Heart left ventricle (tissue), 16 donors: Measurements from ENCODE around the gene DGKZ. TPM values are rescaled to one million over a fixed set of nuclear protein-coding genes. Genes with fewer than 3 reads are reported as not detected.

Experiments used
- ATAC-seq, 4 donors: fragments of 200-7000 bp; cut with Tn5 transposase; one replicate each; pipeline ENCODE4 v1.9.1; 2020 to 2022; ENCODE audit warnings: moderate library complexity in 4 of 4, mild to moderate bottlenecking in 3 of 4, moderate number of reproducible peaks in 1 of 4
- DNase-seq, 5 donors: peaks; one replicate each; pipeline ENCODE4 v3.0.0-alpha.2; 2020
- H3K27ac ChIP-seq, 12 donors: fragments of 200-600 bp; sonication (generic) in 4 of 12; one replicate each; pipeline versions ENCODE4 v1.5.0 to v1.8.0; 2016 to 2022; ENCODE audit warnings: mild to moderate bottlenecking in 2 of 12
- H3K27me3 ChIP-seq, 9 donors: fragments of 200-600 bp; sonication (generic) in 2 of 9; one replicate each; pipeline versions ENCODE4 v1.5.1 to v1.8.0; 2016 to 2022; ENCODE audit warnings: mild to moderate bottlenecking in 3 of 9
- H3K36me3 ChIP-seq, 9 donors: fragments of 200-600 bp; sonication (generic) in 2 of 9; one replicate each; pipeline versions ENCODE4 v1.5.0 to v1.8.0; 2018 to 2022; ENCODE audit warnings: mild to moderate bottlenecking in 2 of 9
- H3K4me1 ChIP-seq, 12 donors: fragments of 200-600 bp; sonication (generic) in 4 of 12; one replicate each; pipeline versions ENCODE4 v1.5.0 to v1.8.0; 2016 to 2022; ENCODE audit warnings: mild to moderate bottlenecking in 3 of 12
- H3K4me3 ChIP-seq, 12 donors: fragments of 200-600 bp; sonication (generic) in 4 of 12; one replicate each; pipeline versions ENCODE4 v1.5.0 to v1.8.0; 2017 to 2022; ENCODE audit warnings: mild to moderate bottlenecking in 9 of 12, moderate library complexity in 4 of 12
- H3K9me3 ChIP-seq, 12 donors: fragments of 200-600 bp; sonication (generic) in 4 of 12; one replicate each; pipeline versions ENCODE4 v1.5.0 to v1.8.0; 2016 to 2022; ENCODE audit warnings: mild to moderate bottlenecking in 1 of 12
- POLR2A ChIP-seq, 2 donors: fragments of 450-650 bp; IDR thresholded peaks; one replicate each; pipeline ENCODE4 v1.6.1; 2017; ENCODE audit warnings: antibody characterized with exemption in 2 of 2, mild to moderate bottlenecking in 2 of 2, moderate library complexity in 2 of 2
- WGBS, 4 donors: extraction: QIAGEN DNeasy Blood & Tissue Kit in 2 of 4; methylation state at CpG; one replicate each; pipeline versions ENCODE4 v1.1.5 to v1.1.7; 2013 to 2018; 5-methylcytosine and 5-hydroxymethylcytosine counted together
- intact Hi-C, 10 donors: fragments of 100-400 bp; cut with DNase I; formaldehyde crosslinking; loops; one replicate each; pipeline versions ENCODE4 v1.11.1 to v1.14.2; 2022
- long read RNA-seq, 3 donors: library from polyadenylated mRNA; unstranded; transcript quantifications; one replicate each; pipeline ENCODE4 v2.0.0, GENCODE V29; 2020 to 2021
- polyA plus RNA-seq, 2 donors: library from polyadenylated mRNA; stranded (reverse); fragments of 200-250 nt; gene quantifications; one replicate each; pipeline ENCODE4 v1.2.3, GENCODE V29; 2013
- total RNA-seq, 9 donors: library from RNA; depleted of rRNA in 2 of 9; stranded (reverse); fragments of >200 nt in 2 of 9; fragmentation: NEBNext Ultra II Directional in 3 of 9; extraction: Animal tissue kit (Norgen Biotek cat#: 25700) in 3 of 9; gene quantifications; one replicate each; pipeline versions ENCODE4 v1.1.0 to v1.2.4, GENCODE V29; 2016 to 2023
- TF ChIP-seq, protein P1 (sequence below), 12 donors: fragments of 200-600 bp; sonication (generic) in 4 of 12; IDR thresholded peaks; one replicate each; pipeline versions ENCODE4 v1.5.0 to v1.8.0; 2018 to 2022; ENCODE audit warnings: antibody characterized with exemption in 12 of 12, mild to moderate bottlenecking in 5 of 12
- donor health status: ischemic (EF 13 %, LVEDD 7.1; RV severe dilation, severe dysfunction).
- donor health status: healthy with polysubstance abuse.
- donor health status: DM: no; HTN: yes; CAD: no.
- donor health status: DM: no; HTN: no; CAD: no.
- donor health status: ischemic (EF 25% LVEDD 6.9; RV normal size, moderate dysfunction).
- donor health status: ischemic (EF 25% LVEDD 5.7; RV mildly dilated, moderate dysfunction).
- donor health status: healthy.
- donor health status: DM: yes; HTN: yes; CAD: no.
- donor health status: ischemic (EF 35%, LVEDD 5.7; RV mildly dilated, moderate dysfunction).
- donor health status: nonischemic (EF 11% LVEDD 7.7; RV severe dilation, severe dysfunction).
- donor health status: DM: yes; HTN: yes; CAD: no.
- donor health status: PGD.
- donor health status: ischemic (EF 29% LVEDD 5.4; RV normal size, mild dysfunction).
- donor health status: nonischemic (EF 23%, LVEDD 6.1; RV moderate dilation, normal function).

Gene DGKZ, protein sequence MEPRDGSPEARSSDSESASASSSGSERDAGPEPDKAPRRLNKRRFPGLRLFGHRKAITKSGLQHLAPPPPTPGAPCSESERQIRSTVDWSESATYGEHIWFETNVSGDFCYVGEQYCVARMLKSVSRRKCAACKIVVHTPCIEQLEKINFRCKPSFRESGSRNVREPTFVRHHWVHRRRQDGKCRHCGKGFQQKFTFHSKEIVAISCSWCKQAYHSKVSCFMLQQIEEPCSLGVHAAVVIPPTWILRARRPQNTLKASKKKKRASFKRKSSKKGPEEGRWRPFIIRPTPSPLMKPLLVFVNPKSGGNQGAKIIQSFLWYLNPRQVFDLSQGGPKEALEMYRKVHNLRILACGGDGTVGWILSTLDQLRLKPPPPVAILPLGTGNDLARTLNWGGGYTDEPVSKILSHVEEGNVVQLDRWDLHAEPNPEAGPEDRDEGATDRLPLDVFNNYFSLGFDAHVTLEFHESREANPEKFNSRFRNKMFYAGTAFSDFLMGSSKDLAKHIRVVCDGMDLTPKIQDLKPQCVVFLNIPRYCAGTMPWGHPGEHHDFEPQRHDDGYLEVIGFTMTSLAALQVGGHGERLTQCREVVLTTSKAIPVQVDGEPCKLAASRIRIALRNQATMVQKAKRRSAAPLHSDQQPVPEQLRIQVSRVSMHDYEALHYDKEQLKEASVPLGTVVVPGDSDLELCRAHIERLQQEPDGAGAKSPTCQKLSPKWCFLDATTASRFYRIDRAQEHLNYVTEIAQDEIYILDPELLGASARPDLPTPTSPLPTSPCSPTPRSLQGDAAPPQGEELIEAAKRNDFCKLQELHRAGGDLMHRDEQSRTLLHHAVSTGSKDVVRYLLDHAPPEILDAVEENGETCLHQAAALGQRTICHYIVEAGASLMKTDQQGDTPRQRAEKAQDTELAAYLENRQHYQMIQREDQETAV
- 100 to 1,000 TPM in 1 of 9 donors, 10 to 100 TPM in 8; 57.9 to 114 (median 62.5) TPM for total RNA-seq
- polyA plus RNA-seq, result 10 to 100 TPM; 41.7 to 59.5 TPM
- long read RNA-seq, donor 1, partial matches to known transcripts, result 25 of 35 reads
- long read RNA-seq, donor 1, other reads (novel, unspliced or antisense), result 7 of 35 reads
- long read RNA-seq, donor 2, partial matches to known transcripts, result 36 of 49 reads
- long read RNA-seq, donor 2, other reads (novel, unspliced or antisense), result 10 of 49 reads
- long read RNA-seq, donor 3, partial matches to known transcripts, result 18 of 23 reads
- long read RNA-seq, donor 3, other reads (novel, unspliced or antisense), result 2 of 23 reads

DNA sequence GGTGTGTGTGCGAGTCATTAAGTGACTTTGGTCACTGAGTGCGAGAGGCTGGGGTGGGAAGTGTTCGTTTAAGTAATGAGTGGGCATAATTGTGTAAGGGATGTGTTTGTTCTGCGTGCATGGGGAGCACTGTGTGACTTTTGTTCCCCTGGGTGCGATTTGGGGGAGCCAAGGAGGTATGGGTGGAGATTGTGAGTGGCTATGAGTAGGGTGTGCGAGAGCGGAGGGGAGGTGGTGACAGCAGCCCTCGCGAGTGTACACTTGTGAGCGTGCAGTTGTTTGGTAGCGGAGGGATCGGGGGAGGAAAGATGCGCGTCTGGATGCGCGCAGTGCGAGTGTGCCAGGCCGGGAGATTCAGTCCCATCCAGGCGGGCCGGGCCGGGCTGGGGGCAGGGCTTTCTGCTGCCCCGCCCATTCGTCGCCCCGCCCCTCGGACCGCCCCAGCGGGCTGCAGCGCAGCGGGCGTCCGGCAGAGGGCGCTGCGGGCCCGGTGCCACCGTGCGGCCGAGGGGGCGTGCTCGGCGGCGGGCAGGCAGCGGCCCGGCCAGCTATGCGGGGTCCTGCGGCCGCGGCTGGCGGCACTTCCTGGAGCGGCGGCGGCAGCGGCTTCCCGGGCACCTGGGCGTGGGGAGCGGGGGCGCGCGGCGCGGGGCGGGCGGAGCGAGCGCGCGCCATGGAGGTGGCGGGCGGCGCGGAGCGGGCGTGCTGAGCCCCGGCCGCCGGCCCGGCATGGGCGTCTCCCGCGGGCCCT, at the start of gene DGKZ:
Gene DGKZ, plus strand, starts transcription at position 578 of the 751 bp plus-strand sequence. CDS start 197 bp downstream, outside the sequence.
- ATAC-seq, result peak; percentile 61 to 83 (median 78)
- peak; percentile 87 to 95 (median 88) for DNase-seq
- H3K4me1 ChIP-seq, result peaks cover 5 to 79% (median 54%) of the 10 kb centered on the region in 12 donors
- 6 to 16% (median 10%) methylated on average over 19 to 80 of the region's 80 CpGs for WGBS, 4 donors
- peak within 1 kb of the TSS in 11 of 12 donors; percentile 66 to 93 (median 84) for H3K27ac ChIP-seq
- intact Hi-C loops, result no loop called here
- no peaks in the 10 kb centered on the region for H3K9me3 ChIP-seq
- peaks cover 0 to 5% (median 0%) of the 10 kb centered on the region in 9 donors for H3K36me3 ChIP-seq
- peak in 1 of 2 donors; percentile 65 for TF ChIP-seq POLR2A (IDR thresholded peaks at IDR 0.05)
- TF ChIP-seq, protein P1, sequence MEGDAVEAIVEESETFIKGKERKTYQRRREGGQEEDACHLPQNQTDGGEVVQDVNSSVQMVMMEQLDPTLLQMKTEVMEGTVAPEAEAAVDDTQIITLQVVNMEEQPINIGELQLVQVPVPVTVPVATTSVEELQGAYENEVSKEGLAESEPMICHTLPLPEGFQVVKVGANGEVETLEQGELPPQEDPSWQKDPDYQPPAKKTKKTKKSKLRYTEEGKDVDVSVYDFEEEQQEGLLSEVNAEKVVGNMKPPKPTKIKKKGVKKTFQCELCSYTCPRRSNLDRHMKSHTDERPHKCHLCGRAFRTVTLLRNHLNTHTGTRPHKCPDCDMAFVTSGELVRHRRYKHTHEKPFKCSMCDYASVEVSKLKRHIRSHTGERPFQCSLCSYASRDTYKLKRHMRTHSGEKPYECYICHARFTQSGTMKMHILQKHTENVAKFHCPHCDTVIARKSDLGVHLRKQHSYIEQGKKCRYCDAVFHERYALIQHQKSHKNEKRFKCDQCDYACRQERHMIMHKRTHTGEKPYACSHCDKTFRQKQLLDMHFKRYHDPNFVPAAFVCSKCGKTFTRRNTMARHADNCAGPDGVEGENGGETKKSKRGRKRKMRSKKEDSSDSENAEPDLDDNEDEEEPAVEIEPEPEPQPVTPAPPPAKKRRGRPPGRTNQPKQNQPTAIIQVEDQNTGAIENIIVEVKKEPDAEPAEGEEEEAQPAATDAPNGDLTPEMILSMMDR (IDR thresholded peaks at IDR 0.05), result peak; percentile 49 to 99 (median 82)
- peak within 1 kb of the TSS; percentile 72 to 95 (median 84) for H3K4me3 ChIP-seq
- H3K27me3 ChIP-seq, result no peaks in the 10 kb centered on the region

- 73 to 88% (median 85%) methylated on average over 8 of the region's 8 CpGs for WGBS, 4 donors
- DNase-seq, result no peak
- peaks cover 0 to 12% (median 0%) of the 10 kb centered on the region in 9 donors for H3K36me3 ChIP-seq
- H3K9me3 ChIP-seq, result no peaks in the 10 kb centered on the region
- H3K27ac ChIP-seq, result no peak overlapping the region
- TF ChIP-seq, protein P1 (IDR thresholded peaks at IDR 0.05), result no peak
- no peak for TF ChIP-seq POLR2A (IDR thresholded peaks at IDR 0.05)
- H3K4me3 ChIP-seq, result no peak overlapping the region
- H3K27me3 ChIP-seq, result peaks cover 0 to 22% (median 0%) of the 10 kb centered on the region in 9 donors
- peaks cover 0 to 42% (median 20%) of the 10 kb centered on the region in 12 donors for H3K4me1 ChIP-seq
- intact Hi-C loops, result loop anchor here in 2 of 10 donors (5.0 to 10.0 kb wide), 2 partner anchors 57 to 174 kb away; partner anchors contain the start of gene PHF21A (in 1 of the 2)
- no peak for ATAC-seq
Measured at GRCh38 chr11:46298699-46299433, 48.4 kb upstream of the DGKZ start.

DNA sequence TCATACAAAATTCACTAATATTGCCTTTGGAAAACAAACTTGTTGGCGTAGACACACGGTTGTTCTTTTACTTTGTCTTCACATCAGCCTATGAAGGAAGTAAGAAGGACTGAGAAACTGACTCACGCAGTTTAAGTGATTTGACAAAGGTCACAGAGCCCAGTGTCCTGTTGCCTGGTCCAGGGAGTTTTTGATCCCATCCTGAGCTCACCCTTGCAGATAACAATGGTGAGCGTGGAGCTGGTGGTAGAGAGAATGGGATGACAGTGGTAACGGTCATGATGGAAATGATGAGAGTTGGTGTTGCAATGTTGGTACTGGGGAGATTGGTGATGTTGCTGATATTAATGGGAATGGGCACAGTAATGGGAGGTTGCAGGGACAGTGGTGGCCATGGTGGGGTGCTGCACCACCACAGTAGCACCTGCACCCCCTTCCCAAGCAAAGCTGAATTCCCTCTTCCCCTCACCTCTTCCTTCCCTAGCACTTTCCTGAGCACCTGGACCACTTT, 47.8 kb upstream of the DGKZ start:
- no peak overlapping the region for H3K27ac ChIP-seq
- H3K27me3 ChIP-seq, result peaks cover 0 to 22% (median 0%) of the 10 kb centered on the region in 9 donors
- no peak for DNase-seq
- no peak for TF ChIP-seq POLR2A (IDR thresholded peaks at IDR 0.05)
- TF ChIP-seq, protein P1 (IDR thresholded peaks at IDR 0.05), result no peak
- peaks cover 0 to 12% (median 0%) of the 10 kb centered on the region in 9 donors for H3K36me3 ChIP-seq
- no peaks in the 10 kb centered on the region for H3K9me3 ChIP-seq
- WGBS, 4 donors, result 72 to 94% (median 86%) methylated on average over 5 of the region's 5 CpGs
- ATAC-seq, result no peak
- intact Hi-C loops, result loop anchor here in 2 of 10 donors (5.0 to 10.0 kb wide), 2 partner anchors 57 to 175 kb away; partner anchors contain the start of gene PHF21A (in 1 of the 2)
- H3K4me3 ChIP-seq, result no peak overlapping the region
- peaks cover 0 to 42% (median 20%) of the 10 kb centered on the region in 12 donors for H3K4me1 ChIP-seq
